PFSK-1 (cell line): ENCODE results near the gene DHCR7.

ENCODE experiments used
- POLR2AphosphoS5 ChIP-seq: IDR thresholded peaks from 2 replicates; pipeline ENCODE4 v1.6.1; 2012; ENCODE audit warnings: low read depth, mild to moderate bottlenecking, control low read depth, low read length, moderate library complexity
- TF ChIP-seq, protein P1 (sequence below), 2 experiments: IDR thresholded peaks; 2 replicates each; pipeline versions ENCODE4 v1.6.1 to v1.8.0; 2011 to 2012; ENCODE audit warnings: low read depth in 2 of 2, low read length in 2 of 2, control low read depth in 1 of 2, inconsistent platforms in 1 of 2, mild to moderate bottlenecking in 1 of 2, moderate library complexity in 1 of 2; ENCODE audit not compliant: insufficient read depth in 1 of 2

DNA sequence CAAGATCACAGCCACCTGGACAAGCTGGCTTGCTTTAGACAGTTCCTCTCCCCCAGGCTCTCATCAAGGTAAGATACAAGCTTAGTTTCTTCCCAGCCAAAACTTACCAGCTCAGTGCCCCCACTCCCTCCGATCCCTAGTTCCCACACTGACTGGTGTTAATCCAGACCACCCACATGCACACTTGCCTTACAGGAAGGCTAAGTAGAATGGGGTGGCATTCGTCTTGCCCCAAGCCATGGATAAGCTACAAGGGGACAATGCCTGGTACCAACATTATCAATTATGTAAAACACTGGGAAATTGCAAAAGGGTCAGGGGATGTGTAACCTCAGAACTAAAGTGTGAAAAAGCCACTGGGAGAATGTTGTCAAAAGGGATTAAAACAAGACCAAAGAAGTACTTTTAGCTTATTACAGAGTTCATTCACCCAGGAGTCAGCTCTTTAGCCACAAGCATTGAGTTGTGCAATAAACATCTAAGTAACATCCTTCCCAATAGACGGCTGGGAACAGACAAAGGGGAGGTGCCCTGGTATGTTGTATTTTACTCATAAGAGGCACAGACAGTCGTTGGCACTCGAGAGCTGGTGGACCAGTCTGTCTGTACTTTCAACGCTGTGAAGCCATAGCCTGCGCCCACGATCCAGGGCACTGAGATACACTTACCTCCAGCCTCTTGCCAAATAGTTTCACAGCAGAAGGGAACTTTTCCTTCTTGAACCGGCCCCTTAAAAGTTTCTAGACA, 1.1 kb downstream of the DHCR7 start:
- TF ChIP-seq, protein P1, sequence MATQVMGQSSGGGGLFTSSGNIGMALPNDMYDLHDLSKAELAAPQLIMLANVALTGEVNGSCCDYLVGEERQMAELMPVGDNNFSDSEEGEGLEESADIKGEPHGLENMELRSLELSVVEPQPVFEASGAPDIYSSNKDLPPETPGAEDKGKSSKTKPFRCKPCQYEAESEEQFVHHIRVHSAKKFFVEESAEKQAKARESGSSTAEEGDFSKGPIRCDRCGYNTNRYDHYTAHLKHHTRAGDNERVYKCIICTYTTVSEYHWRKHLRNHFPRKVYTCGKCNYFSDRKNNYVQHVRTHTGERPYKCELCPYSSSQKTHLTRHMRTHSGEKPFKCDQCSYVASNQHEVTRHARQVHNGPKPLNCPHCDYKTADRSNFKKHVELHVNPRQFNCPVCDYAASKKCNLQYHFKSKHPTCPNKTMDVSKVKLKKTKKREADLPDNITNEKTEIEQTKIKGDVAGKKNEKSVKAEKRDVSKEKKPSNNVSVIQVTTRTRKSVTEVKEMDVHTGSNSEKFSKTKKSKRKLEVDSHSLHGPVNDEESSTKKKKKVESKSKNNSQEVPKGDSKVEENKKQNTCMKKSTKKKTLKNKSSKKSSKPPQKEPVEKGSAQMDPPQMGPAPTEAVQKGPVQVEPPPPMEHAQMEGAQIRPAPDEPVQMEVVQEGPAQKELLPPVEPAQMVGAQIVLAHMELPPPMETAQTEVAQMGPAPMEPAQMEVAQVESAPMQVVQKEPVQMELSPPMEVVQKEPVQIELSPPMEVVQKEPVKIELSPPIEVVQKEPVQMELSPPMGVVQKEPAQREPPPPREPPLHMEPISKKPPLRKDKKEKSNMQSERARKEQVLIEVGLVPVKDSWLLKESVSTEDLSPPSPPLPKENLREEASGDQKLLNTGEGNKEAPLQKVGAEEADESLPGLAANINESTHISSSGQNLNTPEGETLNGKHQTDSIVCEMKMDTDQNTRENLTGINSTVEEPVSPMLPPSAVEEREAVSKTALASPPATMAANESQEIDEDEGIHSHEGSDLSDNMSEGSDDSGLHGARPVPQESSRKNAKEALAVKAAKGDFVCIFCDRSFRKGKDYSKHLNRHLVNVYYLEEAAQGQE (IDR thresholded peaks at IDR 0.05; ENCODE audit: insufficient read depth in 1 of 2, low read depth in 2 of 2, low read length in 2 of 2) = no peak
- TF ChIP-seq POLR2AphosphoS5 = no peak
